COLO668 (cell line): Measurements from ENCODE around the gene STK32C.

Experiments
- DNase-seq: peaks from one replicate; lab custom pipeline; 2025; ENCODE audit not compliant: unreplicated experiment; lab: John Stamatoyannopoulos, UW

STK32C gene

DNA sequence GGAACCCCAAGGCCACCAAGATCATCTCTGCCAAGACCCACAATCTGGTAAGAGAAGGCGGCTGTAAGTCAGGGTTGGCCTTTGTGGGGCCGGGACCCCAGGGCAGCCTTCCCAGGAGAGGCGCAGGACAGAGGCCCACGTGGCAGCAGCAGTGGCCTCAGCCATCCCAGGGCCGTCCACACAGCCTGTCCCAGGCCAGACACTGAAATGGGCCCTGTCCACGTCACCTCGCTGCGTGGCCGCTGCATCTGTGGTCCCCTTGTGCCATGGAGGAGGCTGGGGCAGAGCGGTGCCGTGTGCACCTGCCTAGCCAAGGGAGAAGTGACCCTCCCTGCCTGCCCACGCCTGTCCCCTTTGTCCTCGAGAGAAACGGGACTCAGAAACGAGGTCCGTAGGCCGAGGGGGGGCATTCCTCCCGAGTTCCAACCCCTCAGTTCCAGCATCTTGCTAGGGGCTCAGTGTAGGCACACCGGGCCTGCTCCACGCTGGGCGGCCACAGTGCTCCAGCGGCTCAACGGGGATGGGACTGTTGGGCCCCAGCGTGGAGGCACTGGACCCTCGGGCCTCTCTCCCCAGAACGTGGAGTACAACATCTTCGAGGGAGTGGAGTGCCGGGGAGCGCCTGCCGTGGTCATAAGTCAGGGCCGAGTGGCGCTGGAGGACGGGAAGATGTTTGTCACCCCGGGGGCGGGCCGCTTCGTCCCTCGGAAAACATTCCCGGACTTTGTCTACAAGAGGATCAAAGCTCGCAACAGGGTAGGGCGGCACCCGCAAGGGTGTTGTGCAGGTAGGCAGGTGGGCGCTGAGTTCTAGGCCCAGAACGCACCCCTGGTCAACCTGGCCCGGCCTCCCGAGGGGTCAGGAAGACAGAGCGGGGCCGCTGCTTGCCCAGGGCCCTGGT is 105.4 kb downstream of the STK32C start:
- no peak for DNase-seq

DNA sequence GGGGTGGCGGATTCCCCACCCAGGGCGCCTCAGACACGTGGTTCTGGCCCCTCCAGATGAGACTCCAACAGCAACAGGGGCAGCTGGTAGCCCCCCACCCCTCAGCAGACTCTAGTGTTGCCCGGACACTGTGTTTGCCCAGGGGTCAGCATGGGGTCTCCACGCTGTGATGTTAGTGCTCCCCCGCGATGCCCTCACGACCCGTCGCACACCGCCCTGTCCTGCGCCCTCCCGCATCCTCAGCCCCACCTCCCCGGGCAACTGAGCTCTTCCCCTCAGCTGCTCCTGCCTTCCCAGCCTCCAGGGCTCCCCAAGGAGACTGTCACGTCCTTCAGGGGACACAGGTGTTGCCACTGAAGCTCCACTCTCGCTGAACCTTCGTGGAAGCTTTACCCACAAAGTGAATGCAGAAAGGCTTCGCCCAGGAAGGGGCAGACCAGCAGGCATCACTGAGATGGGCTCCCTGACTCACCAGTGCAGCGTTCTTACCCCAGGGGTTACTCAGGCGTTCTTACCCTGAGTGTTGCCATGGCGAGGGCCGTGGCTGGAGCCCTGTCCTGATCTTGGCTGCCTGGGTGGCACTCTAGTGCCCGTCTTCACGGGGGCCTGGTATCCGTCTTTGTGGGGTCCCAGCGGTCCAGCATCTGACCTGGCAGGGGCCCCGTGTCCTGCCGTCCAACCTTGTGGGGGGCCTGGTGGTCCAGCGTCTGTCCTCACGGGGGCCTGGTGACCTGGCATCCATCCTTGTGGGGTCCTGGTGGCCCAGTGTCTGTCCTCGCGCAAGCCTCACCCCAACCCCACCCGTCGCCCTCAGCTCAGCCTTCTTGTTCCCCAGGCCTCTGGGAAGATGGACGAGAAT is 106.4 kb downstream of the STK32C start:
- no peak for DNase-seq

- no peak for DNase-seq
Measured at GRCh38 chr10:132200344-132201110, 107.2 kb downstream of the STK32C start.

DNA sequence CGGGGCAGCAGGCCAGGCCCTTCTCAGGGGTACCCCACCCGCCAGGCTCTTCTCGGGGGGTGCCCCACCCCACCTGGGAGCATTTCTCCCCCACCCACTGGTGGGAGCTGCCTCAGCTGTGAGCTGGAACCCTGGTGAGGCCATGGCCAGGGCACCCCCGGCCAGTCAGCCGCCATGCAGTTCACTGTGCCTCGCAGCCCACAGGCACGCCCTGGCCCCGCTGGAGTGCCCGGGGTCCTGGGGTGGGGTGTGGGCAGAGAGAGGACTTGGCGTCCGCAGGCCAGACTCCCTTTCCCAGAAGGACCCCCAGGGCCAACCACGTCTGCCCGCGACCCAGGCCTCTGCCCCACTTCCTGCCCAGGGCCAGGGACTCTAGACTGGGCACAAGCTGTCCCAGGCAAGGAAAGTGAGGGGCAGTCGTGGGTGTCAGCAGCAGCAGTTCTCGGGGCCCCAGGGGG is 107.9 kb downstream of the STK32C start:
- DNase-seq = no peak

GRCh38 chr10:132199268-132199853 is 108.4 kb downstream of the STK32C start:
- DNase-seq = no peak

- DNase-seq = no peak
Measured at GRCh38 chr10:132198381-132199181, 109.2 kb downstream of the STK32C start.

DNA sequence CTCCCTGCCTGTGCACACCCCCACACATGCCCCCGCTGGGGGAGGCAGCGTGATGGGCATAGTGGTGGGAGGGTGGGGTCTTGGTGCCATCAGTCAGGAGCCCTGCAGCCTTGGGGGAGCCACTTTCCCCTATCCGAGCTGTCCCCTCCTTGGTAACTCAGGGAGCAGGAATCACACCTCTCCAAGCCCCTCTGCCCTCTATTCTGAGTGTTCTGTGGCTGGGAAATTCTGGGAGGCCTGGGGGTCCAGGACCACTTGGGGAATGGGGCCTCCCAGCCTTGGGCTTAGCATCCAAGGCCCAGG is 109.7 kb downstream of the STK32C start:
- DNase-seq = no peak

- no peak for DNase-seq
Measured at GRCh38 chr10:132197271-132198067, 110.3 kb downstream of the STK32C start.

DNA sequence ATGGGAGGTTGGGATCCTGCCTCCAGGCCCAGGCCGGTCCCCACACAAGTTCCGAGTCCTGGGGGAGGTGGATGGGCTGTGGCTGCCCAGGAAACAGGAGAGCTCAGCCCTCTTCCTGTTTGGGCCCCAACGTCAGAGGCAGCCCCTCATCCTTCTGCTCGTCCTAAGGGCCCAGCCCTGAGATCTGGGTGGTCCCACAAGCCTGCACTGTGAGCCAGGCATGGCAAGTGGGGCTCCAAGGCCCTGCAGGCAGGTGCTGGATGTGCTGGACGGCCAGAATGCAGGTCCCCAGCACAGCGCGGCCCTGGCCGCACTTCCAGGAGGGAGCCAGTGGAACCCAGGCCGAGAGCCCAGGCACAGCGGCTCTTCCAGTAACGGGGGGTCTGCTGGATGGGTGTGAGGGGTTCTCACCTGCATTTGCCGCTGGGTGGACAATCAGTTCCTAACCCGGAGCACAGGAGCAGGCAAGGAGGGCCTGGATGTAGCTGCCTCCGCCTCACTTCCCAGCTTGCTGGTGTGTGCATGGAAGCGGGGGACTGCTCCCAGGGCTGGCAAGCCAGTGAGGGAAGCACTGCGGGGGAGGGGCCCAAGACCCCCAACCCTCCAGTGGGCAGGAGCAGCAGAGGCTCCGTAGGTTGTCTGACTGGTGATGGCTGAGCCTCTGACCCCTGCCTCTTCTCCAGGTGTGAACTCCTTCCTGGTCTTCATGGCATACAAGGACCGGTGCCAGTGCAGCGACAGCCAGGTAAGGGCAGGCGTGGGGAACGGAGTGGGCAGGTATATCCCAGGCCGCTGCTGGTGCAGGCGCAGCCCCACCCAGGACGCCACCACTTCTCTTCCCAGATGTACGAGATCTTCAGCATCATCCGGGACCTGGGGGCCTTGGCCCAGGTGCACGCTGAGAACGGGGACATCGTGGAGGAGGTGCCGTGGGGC is 111.3 kb downstream of the STK32C start:
- DNase-seq = no peak

DNA sequence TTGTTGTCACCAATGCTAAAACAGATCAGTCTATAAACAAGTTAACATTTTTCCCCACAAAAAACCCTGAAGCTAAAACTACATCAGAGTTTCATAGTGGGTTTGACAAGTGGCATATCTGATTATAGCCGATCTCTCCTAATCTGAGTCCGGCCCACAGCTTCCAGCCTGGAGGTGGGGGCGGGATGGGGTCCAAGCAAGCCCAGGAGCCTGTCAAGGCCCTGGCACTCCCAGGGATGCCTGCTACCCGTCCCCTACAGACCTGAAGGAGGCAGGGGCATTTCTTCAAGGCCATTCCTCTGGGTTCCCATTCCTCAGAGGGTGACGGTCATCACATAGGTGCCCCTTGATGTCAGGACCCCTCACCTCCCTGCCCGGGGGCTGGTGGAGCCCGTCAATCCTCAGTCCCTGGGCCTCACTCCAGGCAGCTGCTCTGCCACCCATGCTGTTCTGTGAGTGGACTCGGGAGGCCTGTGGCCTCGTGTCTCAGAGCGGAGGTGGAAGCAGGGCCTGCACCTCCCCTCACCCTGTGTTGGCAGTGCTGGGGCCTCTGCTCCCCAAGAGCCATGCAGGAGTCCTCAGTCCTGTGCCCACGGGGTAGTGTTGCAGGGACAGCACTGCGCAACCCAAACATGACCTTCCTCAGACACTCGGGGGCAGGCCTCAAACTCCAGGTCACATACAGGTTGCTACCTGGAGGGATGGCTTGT is 112.2 kb downstream of the STK32C start:
- no peak for DNase-seq

DNA sequence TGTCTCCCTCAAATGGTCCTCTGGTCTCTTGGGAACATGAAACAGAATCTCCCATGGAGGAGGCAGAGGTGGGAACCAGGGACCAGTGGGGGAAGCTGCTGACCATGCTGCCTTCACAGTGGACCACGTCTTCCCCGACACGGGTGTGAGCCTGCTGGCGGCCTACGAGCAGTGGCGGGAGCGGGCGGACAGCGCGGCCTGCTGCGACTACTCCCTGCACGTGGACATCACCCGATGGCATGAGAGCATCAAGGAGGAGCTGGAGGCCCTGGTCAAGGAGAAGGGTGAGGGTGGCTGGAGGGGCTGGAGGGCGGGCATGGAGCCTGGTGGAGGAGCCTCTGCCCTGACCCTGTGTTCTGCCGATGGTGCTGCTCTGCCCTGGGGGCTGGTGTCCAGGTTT is 113.0 kb downstream of the STK32C start:
- DNase-seq = no peak

DNA sequence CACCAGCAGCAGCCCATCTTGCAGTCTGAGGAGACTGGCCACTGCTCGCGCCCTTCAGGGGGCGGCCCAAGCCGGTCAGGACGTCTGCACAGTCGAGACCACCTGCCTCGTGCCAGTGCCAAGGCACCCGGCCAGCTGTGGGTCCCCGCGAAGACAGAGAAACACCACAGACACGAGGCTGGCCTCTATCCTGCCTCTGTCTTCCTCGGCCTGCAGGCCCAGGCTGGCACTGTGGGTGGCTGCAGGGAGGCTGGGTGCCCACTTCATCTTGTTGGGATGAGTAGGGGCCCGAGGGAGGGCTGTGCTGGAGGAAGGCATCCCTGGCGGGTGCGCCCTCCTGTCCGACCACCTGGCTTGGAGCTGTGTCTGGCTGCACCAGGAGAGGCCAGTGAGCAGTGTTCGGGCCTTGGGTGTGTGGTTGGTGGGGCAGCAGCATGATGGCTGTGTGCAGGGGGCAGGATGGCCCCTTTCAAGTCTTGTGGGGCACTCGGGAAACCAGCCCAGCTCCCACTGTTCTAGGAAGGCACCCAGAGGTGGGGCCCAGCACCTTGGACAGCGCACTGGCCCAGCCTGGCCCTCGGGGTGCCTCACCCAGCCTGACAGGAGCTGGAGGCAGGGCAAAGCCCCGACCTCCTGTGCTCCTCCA is 113.7 kb downstream of the STK32C start:
- DNase-seq = no peak

GRCh38 chr10:132192991-132193665 is 114.6 kb downstream of the STK32C start:
- DNase-seq = no peak

- DNase-seq = peak; percentile 6
Measured at GRCh38 chr10:132192076-132192975, 115.4 kb downstream of the STK32C start.

- no peak for DNase-seq
Measured at GRCh38 chr10:132189810-132190422, 117.8 kb downstream of the STK32C start.
